Activated CD8-positive, alpha-beta memory T cell treated with anti-CD3 and anti-CD28 coated beads, Interleukin-2, amount 50 U/mL, for 1 hour (primary cell): Measurements from ENCODE around the gene FAM135A.
"Not testable (repeated sequence)": the region's sequence is repeated elsewhere in the genome, so short reads cannot be mapped to it uniquely, and the experiment has no call there.

Experiments used
- DNase-seq: peaks from one replicate; pipeline ENCODE4 v3.0.0-alpha.2; 2020; ENCODE audit errors: extremely low read depth

Gene FAM135A

GRCh38 chr6:70396796-70397729 lies 16.2 kb upstream of the FAM135A start:
- no peak for DNase-seq

DNA sequence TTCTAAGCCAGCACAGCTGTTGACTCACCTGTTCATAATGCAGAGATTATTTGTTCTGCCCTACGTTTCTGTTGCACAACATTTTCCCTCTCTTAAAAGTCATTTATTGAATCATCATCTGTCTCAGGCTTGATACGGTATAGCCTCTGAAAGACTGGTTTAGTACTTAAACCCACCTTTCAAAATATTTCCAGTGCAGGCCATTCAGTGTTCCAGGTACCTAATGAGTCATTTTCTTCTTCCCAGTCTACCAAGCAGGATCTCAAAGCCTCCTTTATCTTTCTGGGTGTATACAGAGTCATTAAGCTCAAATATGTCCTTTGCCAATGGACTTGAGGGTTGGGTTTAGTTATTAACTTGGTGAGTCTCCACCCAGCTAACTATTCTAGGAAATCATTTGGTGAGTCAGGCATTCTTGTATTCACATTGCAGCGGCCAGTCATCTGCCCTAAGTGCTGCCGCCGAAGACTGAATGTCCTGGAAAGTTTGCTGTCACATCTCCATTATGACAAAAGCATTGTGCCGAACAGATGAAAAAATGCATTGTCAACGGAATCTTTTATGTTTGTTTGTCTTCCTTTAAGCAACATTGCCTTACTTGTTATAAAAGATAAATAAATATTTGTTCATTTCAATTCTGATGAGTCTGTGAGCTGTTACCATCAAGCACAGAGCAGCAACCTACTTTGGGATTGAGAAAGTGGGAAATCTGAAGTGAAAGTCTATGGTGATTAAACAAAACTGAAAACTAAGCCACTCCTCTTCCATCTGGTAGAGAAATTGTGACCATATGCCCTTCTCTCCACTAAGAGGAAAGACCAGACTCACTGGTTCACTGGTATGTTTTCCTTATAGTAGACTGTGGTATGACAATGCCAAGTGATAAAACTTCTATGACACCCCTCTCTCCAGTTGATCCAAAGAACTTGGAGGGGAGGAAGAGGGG lies 14.3 kb upstream of the FAM135A start:
- DNase-seq = no peak

DNA sequence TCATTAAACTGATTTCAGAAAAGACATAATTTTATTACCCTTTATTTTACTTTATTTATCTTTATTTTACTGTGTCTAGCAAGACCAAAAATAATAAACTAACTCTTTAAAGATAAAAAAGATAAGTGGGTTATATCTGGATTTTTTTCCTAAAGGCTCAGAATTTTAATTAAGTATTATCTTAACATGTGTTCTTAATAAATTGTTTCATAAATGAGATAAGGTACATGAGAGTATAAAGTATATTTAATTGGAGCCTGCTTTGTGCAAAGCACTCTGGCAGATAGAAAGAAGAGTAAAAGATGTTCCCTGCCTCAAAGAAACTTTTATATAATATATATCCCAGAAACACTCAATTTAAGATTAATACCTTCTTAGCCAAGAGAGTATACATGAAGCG lies 8.7 kb upstream of the FAM135A start:
- DNase-seq = no peak

DNA sequence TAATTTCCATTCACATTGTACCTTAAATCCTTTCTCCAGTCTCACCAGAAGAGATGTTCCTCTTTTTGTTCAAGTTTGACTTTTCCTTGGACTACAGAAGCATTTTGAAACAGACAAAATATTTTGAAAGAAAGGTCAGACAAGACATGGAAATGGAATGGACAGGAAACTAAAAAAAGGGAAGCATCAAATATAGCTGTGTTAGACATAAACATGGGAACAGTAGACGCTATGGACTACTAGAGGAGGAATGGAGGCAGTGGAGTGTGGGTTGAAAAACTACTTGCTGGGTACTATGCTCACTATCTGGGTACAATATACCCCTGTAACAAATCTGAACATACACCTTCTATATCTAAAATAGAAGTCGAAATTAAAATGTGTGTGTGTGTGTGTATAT lies 4.1 kb upstream of the FAM135A start:
- DNase-seq = no peak

GRCh38 chr6:70411542-70412251 lies 1.6 kb upstream of the FAM135A start:
- DNase-seq = no peak

DNA sequence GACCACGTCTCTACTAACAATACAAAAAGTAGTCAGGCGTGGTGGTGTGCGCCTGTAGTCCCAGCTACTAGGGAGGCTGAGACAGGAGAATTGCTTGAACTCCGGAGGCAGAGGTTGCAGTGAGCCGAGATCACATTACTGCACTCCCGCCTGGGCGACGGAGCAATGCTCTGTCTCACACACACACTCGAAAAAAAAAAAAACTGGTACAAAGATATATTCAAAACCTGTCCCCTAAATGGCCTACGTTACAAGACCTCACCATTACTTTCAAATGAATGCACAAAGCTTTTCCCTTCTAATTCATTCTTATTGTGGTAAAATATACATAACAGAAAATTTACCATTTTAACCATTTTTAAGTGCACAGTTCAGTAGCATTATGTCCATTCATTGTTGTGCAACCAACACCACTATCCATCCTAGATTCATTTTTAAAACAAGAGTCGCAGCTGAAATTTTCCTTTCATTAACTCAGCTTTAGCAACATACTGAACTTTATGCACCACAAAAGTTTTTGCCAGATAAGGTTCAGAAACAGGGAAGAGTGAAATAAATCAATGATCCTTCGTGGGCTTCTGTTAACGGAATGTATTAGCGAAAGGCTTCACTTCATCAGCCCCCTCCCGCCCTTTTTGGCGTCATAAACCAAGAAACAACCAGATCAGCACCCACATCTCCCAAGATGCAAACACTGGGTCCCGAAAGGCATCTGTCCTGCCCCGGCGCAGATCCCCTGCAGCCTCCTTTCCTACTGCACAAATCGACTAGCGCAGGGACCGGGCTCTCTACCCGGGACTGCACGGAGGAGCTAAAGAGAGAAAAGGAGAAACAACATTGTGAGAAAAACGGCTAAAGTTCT lies 825 bp upstream of the FAM135A start:
- no peak for DNase-seq

GRCh38 chr6:70413992-70414494 lies 735 bp downstream of the FAM135A start:
- DNase-seq = no peak

GRCh38 chr6:70414813-70415212 lies 1.5 kb downstream of the FAM135A start:
- no peak for DNase-seq

- no peak for DNase-seq
These were observed 1.9 kb downstream of the FAM135A start for GRCh38 chr6:70415247-70415646.

DNA sequence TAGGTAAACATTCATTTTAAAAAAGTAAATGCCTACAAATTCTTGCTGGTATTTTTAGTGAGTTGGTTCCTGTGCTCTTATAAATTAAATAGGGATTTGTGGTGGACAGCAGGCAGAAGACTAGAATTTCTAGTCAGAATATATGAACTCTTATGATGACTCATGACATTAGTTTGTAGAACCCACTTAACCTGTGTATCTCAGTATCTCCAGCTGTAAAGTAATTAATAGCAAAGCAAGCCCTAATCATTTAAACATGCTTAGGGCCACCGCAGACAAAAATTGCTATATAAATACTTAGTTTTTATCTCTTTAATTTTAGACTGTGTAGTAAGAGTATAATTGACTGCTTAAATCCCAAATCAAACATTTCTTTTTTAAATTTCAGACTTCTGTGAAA lies 2.4 kb downstream of the FAM135A start:
- no peak for DNase-seq

DNA sequence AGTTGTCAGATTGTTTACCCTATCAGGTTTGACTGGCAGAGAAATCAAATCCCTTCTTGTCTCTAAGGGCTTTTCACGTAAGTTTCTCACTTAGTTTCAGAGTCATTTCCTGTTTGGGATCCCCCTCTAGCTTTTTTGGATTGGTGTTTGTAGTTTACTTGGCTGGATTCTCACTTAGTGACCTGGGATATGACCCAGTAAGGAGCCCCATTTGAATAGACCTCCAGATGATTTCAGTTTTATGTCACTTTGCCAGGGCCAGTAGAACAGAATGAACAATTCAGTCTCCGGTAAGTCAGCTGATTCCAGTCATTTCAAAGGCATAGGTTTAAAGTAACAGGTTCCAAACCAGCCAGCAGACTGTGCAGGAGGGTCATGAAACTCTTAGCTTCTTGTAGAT lies 8.2 kb downstream of the FAM135A start:
- DNase-seq = no peak

DNA sequence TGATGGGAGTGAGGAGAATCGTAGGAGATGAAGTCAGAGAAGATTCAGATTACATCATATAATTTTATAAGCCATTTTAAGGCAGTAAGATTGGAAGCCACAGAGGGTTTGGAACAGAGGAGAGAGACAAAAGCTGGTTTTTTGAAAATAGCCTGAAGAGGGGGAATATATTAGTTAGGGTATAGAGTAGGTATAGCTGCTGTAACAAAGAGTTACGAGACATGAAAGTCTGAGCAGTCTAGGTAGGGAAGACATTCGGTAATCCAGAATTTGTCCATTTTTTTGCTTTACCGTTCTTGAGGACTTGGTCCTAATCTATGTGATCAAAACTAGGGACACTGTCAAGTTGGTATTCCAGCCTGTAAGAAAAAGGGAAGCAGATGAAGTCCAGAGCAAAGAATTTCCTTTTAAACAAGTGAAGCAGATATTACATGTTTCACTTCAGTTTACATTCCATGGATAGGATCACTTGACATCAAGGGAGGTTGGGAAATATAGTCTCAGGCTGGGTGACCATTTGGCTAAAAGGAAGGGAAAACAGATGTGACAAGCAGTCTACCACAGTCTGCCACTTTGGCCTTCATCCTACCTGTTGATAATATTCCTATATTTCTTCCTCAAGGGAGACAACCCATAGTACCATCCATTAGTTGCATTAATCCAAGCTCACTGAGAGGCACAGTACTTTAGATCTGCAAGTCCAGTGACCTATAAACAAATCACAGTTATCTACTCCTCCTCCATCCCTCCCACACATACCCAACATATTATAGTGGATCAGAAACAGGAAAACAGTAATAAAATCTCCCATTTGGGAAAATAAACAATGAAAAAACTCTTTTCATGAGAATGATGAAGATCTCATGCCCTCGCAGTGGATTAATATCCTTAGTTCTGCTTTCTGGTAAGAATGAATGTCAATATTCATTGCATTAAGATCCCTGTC lies 10.2 kb downstream of the FAM135A start:
- DNase-seq = no peak

DNA sequence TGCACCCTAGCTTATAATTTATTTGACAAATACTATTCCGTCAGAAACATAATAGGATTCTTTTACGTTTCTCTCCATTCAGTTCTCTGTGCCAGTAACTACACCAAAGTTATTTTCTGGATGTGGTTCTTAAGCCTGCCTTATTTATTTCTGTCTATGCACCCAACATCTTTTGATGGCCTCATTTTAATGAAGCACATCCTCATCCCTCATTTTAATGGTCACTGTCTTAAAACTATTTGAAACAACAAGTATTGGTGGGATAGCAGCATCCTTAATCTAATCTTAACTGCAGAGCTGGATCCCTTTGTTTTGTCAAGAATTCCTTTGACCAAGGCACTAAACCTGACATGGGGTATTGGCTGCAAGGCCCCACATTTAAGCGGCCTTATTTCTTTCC lies 11.0 kb downstream of the FAM135A start:
- DNase-seq = no peak

DNA sequence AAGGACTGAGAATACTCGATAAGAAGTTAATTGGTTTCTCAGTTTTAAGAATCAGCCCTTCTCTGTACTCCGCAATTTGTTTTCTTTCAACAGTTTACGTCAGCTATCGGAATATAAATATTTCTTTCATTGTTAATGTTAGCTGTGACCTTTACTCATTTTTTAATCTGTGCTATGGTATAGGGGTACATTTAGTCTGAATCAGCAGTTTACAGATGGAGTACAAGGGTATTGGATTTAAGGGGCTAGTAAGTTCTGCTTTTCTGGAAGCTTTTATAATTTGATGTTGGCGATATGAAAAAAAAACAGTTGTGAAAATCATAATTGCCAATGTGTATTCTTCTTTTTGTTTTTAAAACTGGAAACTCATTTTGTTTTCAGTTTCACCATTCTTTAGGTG lies 23.0 kb downstream of the FAM135A start:
- no peak for DNase-seq

- DNase-seq = no peak
These were observed 31.7 kb downstream of the FAM135A start for GRCh38 chr6:70445001-70445400.

DNA sequence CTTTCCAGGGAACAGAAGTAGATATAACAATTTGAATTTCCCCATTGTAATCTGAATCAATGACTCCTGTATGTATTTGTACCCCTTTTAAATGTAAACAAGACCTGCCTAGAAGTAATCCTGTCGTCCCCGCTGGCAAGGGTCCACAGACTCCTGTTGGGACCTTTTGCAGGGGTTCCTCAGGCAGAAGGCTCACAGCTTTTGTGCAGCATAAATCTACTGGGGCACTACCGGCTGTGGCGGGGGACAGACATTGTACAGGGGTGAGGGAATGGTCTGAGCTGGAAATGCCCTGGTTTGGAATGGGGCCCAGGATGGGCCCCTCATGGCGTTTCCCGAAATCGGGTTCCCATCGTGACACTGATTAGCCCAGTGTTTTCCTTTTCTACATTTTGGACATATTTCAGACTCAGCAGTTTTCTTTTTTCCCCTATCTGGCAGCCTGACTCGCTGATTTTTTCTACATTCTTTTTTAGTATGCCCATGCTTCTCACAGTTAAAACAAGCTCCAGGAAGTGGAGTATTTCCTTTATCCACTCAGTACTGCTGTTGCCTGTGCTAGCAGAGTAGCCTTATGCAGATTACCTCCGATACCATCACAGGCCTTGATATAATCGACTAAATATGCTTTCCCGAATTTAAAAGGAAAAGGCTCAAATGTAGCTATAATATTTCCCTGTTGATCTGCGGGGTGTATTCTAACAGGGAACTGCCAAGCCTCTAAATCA lies 34.2 kb downstream of the FAM135A start:
- not testable (repeated sequence) for DNase-seq

DNA sequence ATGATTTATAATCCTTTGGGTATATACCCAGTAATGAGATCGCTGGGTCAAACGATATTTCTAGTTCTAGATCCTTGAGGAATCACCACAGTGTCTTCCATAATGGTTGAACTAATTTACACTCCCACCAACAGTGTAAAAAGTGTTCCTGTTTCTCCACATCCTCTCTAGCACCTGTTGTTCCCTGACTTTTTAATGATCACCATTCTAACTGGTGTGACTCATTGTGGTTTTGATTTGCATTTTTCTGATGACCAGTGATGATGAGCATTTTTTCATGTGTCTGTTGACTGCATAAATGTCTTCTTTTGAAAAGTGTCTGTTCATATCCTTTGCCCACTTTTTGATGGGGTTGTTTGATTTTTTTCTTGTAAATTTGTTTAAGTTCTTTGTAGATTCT lies 40.6 kb downstream of the FAM135A start:
- not testable (repeated sequence) for DNase-seq

DNA sequence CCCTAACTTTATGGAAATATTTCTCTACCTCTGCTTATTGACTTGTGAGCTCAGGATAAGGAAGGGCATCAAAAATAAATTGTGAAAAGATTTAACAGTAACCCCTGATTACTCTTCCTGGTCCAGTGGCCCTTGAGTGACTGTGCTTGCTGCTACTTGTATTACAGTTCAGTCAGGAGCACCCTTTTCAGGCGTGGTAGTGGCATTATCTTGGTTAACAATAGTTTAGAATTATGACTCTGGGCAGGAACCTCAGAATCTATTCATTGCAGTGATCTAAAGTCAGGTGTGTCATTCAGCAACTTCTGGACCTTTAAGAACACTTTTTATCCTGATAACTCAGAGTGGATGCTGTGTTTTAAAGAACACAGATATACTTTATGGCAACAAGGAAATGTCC lies 43.4 kb downstream of the FAM135A start:
- DNase-seq = no peak

DNA sequence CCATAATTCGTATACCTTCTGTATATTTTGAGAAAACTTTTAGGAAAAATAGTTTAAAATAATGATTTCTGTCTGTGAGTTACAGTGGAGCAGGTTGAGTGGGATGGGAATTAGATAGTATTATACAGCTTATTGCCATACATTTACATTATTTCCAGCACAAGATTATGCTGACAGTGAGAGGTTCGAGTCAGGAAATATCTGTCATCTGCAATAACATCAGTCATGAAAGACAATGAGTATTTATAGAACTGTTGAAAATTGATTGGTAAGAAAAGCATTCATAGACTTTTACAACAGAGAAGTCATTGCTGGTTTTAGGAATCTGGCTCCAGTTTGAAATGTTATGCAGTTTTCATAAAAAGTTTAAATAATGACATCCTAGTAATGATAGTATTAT lies 45.9 kb downstream of the FAM135A start:
- no peak for DNase-seq
